Kidney capillary endothelial cell (primary cell): Measurements from ENCODE around the gene DNAJB12.
"Not testable (repeated sequence)": the region's sequence is repeated elsewhere in the genome, so short reads cannot be mapped to it uniquely, and the experiment has no call there.

ENCODE experiments used
- DNase-seq: peaks from one replicate; pipeline ENCODE4 v3.0.0-alpha.2; 2018; ENCODE audit warnings: low spot score

DNAJB12 gene

DNA sequence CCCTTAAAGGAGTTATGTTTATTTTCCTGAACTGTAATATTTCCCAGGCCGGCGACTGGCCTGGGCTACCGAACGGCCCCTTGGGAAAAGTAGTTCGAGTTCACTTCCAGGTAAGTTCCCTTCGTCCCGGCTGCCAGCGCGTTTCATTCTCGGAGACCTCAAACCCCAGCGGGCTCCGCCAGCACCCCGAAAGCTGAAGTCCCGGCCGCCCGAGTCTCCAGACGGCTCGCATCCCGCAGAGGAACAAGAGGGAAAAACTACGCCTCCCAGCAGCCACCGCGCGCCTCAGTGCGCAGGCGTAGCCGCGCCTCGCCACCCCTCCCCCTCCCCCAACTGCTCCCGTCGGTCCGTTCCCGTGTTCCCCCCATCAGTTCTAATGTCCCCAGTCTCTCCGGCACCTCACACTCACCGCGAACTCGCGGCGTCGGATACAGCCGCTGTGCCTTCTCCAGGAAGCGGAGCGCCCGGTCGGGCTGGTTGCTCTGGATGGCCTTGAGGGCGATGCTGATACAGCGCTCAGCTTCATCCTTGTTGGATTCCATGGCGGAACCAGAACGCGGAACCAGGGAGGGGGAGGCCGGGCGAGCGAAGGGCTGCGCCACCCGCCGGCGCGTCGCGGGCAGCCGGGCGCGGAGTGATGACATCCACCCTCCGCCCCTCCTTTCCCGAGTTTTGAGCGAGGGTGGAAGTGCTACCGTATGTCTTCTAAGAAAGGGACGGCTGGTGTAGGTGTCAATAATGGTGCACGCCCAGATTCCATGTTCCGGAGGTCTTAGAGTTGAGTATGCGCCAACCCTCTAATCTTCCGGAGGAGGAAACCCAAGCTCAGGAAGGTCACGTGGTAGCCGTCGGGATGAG is at the start of gene DNAJB12:
TSS of gene DNAJB12 (minus strand) at position 564 of the 858 bp plus-strand sequence. CDS start at position 542, 22 bp downstream.
- DNase-seq = peak; percentile 95

DNA sequence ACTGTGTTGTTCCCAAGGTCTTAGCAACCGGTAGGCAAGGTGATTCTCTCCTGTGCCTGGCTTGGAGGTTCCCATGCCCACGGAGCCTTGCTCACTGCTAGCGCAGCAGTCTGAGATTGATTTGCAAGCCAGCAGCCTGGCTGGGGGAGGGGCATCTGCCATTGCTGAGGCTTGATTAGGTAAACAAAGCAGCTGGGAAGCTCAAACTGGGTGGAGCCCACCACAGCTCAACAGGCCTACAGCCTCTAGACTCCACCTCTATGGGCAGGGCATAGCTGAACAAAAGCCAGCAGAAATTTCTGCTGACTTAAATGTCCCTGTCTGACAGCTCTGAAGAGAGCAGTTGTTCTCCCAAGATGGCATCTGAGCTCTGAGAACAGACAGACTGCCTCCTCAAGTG is 40.9 kb upstream of the DNAJB12 start:
- not testable (repeated sequence) for DNase-seq

DNA sequence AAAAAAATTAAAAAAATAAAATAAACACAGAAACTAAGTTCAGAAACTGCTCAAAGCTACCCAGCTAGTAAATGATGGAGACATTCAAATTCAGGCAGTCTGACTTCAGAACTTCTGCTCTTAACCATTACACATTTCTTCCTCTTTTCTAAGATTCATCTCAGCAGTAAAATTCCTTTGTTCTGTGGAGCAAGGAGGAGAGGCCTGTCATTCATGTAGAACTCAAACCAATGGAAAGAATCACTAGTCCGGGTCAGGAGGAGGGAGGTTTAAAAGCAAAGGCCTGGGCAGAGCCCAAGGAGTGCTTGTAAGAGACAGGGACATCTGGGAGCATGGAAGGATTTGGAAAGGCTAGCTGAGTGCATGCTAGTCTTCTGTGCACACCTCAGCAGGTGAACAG is 37.9 kb upstream of the DNAJB12 start:
- no peak for DNase-seq

GRCh38 chr10:72390764-72391163 is 36.0 kb upstream of the DNAJB12 start:
- no peak for DNase-seq

GRCh38 chr10:72389716-72390115 is 35.0 kb upstream of the DNAJB12 start:
- DNase-seq = no peak

- no peak for DNase-seq
Measured at GRCh38 chr10:72389014-72389413, 34.3 kb upstream of the DNAJB12 start.

- DNase-seq = no peak
Measured at GRCh38 chr10:72388062-72388461, 33.3 kb upstream of the DNAJB12 start.

GRCh38 chr10:72386916-72387586 is 32.3 kb upstream of the DNAJB12 start:
- no peak for DNase-seq

GRCh38 chr10:72385724-72386123 is 31.0 kb upstream of the DNAJB12 start:
- no peak for DNase-seq

DNA sequence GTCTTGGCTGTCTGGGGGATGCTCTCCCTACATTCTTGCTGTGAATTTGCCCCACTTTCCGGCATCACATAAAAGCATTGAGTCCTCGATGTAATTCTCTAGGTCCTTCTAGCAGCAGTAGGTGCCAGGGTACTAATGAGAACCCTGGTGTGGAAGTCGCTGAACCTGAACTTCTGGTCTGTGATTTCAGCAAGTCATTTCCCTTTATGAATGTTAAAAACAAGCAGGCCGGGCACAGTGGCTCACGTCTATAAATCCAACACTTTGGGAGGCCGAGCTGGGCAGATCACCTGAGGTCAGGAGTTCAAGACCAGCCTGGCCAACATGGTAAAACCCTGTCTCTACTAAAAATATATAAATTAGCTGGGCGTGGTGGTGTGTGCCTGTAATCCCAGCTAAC is 30.3 kb upstream of the DNAJB12 start:
- not testable (repeated sequence) for DNase-seq

DNA sequence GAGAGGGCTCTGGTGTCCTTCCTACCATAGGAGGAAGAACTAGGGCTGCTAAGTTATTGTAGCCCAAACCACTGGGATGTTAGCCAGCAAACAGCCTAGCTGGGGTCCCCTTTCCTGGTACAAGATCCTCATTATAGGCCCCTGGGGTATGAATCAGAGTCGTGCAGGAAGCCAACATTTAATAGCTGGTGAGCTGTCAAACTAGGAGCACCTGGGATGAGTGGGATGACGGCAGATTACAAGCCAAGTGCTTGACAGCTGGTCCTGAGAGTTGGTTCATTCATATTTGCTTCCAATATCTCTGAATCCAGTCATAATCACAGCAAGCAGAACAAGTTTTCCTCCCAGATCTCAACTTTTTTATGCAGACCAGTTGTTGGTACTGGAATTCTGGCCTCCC is 25.1 kb upstream of the DNAJB12 start:
- DNase-seq = no peak

DNA sequence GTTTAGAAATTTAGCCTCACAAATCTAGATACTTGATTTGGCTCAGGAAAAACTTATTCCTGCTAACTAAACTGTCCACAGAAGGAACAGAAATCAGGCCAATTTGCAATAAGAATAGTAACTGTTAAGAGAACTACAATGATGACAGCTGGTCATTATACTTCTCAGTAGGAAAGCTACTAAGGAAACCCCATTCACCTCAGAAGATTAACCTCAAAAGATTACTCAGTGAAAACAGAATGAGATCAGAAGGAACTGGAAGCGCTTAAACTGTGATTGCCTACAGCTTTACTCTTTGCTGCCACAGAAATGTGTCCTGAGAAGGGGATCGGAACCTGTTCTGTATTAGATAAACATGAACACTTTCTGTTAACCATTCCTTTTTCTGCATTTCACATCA is 24.3 kb upstream of the DNAJB12 start:
- no peak for DNase-seq

- no peak for DNase-seq
Measured at GRCh38 chr10:72375585-72375984, 20.9 kb upstream of the DNAJB12 start.

DNA sequence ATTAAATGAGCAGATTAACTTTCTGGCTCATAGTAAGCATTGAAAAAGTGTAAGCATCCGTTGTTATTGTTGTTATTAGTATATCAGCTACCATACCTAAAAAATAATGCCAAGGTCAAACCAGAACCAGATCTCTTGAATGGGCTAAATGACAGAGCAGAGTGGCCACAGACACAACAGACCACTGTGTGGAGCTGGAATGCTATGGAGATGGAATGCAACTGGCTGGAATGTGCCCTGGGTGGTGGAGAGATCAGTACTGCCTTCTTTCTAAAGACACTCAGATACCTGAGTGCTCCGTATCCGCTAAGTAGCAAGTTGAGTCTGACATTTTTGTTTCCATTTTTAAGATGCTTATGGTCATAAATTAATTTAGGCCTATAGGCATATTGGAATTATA is 20.5 kb upstream of the DNAJB12 start:
- DNase-seq = no peak

DNA sequence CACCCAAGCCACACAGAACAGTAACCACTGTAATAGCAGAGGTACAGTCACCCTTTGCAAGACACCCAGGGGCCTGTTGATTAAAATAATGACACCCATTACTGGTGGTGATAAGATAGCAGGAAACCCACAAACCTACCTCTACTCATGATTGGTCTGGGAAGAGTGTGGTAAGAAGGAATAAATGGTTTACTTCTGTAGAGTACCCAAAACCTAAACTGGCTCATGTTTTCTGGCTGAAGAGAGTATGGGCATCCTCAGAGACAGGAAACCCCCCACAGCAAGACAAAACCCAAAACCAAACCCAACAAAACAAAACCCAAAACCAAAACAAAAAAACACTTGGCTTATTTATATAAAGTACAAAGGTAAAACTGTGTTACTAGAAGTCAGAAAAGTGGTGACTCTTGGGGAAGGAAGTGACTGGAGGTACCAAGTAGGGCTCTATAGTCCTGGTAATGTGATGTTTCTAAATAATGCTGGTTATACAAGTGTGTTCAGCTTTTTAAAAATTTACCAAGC is 15.5 kb upstream of the DNAJB12 start:
- DNase-seq = no peak

- DNase-seq = no peak
Measured at GRCh38 chr10:72367301-72367960, 12.7 kb upstream of the DNAJB12 start.

- DNase-seq = no peak
Measured at GRCh38 chr10:72365106-72365895, 10.6 kb upstream of the DNAJB12 start.

DNA sequence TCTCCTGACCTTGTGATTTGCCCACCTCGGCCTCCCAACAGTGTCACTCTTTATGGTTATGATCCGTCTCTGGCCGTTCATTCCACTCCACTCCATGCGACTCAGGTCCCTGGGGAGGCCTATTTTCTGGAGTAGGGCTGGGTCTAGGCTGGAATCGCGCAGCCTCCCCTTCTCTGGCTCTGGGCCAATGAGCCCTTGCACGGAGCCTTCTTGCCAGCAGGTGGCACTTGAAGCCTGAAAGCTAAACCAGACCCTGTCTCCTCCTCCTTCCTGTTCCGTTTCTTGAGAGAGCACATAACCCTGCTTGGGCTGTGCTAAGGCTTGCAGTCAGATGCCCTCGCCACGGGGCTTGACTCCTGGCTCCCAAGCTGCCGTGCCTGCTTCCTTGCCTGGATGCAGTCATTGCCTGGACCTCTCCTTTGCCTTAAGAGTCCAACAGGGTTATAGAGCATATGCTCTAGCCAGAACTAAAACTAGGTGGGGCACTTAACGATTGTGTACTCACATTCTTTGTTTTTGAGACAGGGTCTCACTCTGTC is 9.6 kb upstream of the DNAJB12 start:
- peak; percentile 92 for DNase-seq

GRCh38 chr10:72356987-72357386 is 2.3 kb upstream of the DNAJB12 start:
- no peak for DNase-seq

- no peak for DNase-seq
Measured at GRCh38 chr10:72356115-72356514, 1.4 kb upstream of the DNAJB12 start.

GRCh38 chr10:72355214-72355555 is 466 bp upstream of the DNAJB12 start:
- no peak for DNase-seq

DNA sequence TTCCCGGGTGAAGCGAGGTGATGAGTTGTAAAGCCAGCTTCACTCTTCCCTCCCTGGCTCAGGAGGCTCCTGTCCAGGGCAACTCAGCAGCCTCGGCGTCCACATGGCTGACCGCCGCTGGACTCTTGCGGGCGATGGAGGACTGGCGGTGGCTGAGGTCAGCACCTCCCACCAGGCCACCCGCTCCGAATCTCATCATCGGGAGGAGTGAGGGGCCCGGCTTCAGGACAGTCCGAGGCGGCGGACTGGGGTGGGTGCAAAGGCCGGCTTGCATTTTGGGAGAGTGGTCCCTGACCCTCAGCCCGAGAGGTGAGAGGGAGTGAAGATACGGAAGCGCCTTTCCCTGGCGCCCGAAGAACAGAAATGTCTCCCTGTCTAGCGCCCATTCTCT is 759 bp downstream of the DNAJB12 start:
- no peak for DNase-seq
